ENCODE data around the gene VPS50.
"Not testable (repeated sequence)": the region's sequence is repeated elsewhere in the genome, so short reads cannot be mapped to it uniquely, and the experiment has no call there.

The VPS50 gene

DNA sequence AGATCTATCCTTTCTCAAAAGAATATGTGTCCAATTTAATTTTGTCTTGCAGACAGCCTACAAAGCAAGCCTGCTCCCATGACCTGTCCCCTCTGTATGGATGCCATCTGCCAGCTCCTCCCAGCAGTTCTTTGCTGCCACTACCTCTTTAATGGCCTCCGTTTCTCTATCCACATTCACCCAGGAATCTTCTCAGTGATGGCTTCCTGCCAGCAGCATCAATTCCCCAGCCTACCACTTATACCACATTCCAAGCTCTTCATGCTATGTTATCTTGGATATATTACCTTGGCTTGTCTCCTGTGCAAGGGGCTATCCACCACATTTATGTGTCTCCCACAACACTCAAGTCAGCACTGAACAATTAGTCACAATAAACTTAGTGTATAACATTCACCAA, 133.2 kb downstream of the VPS50 start:
- no peak for DNase-seq (ENCODE audit: low read depth)
- no peak overlapping the region for H3K4me3 ChIP-seq (ENCODE audit: low read depth, low read length)
- TF ChIP-seq, protein P1, sequence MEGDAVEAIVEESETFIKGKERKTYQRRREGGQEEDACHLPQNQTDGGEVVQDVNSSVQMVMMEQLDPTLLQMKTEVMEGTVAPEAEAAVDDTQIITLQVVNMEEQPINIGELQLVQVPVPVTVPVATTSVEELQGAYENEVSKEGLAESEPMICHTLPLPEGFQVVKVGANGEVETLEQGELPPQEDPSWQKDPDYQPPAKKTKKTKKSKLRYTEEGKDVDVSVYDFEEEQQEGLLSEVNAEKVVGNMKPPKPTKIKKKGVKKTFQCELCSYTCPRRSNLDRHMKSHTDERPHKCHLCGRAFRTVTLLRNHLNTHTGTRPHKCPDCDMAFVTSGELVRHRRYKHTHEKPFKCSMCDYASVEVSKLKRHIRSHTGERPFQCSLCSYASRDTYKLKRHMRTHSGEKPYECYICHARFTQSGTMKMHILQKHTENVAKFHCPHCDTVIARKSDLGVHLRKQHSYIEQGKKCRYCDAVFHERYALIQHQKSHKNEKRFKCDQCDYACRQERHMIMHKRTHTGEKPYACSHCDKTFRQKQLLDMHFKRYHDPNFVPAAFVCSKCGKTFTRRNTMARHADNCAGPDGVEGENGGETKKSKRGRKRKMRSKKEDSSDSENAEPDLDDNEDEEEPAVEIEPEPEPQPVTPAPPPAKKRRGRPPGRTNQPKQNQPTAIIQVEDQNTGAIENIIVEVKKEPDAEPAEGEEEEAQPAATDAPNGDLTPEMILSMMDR (IDR thresholded peaks at IDR 0.05; ENCODE audit: low read depth, low read length): no peak
- TF ChIP-seq MYC (IDR thresholded peaks at IDR 0.05; ENCODE audit: low read depth, low read length) (no peak), POLR2A (IDR thresholded peaks at IDR 0.05; ENCODE audit: extremely low read depth, insufficient read length) (no peak)
- TF ChIP-seq, protein P2, sequence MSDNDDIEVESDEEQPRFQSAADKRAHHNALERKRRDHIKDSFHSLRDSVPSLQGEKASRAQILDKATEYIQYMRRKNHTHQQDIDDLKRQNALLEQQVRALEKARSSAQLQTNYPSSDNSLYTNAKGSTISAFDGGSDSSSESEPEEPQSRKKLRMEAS (IDR thresholded peaks at IDR 0.05; ENCODE audit: low read depth, low read length): no peak

DNA sequence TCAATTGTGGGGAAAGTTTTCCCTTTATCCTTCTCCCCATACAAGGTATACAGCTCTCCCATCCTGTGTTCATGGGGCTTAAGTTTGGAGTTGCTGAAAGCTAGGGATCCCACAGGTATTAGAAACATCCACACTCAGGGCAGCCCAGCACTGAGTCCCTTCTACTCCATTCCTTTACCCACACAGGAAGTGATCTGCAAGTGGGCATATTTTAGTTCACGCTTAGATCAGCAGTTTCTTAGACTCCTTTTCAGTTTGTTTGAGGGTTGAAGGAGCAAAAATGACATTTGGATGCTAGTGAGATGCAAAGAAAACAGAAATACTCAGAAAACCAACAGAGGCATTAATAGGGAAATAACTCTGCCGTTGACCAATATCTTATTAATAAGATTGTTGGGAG, 134.7 kb downstream of the VPS50 start:
- no peak for DNase-seq (ENCODE audit: low read depth)
- no peak overlapping the region for H3K4me3 ChIP-seq (ENCODE audit: low read depth, low read length)
- TF ChIP-seq, protein P1 (IDR thresholded peaks at IDR 0.05; ENCODE audit: low read depth, low read length): no peak
- TF ChIP-seq POLR2A (IDR thresholded peaks at IDR 0.05; ENCODE audit: extremely low read depth, insufficient read length) (no peak), MYC (IDR thresholded peaks at IDR 0.05; ENCODE audit: low read depth, low read length) (no peak)
- TF ChIP-seq, protein P2 (IDR thresholded peaks at IDR 0.05; ENCODE audit: low read depth, low read length): no peak

DNA sequence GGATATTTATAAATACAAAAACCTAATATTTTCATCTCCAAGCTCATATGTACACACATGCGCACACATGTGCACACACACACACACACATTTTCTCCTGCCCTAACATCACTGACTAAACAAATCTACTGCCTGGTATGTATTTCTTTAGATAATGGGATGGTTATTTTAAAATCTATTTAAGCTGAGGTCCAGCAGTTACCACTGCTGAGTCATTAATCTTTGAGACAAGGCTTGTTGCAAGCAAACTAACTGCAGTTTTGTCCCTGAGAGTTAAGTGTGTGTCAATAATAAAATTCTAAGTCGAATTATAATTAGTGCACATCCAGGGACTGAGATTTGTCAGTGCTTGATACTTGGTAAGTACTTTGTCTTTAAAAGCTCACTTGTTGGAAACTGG, 135.1 kb downstream of the VPS50 start:
- H3K4me3 ChIP-seq (ENCODE audit: low read depth, low read length): no peak overlapping the region
- TF ChIP-seq, protein P2 (IDR thresholded peaks at IDR 0.05; ENCODE audit: low read depth, low read length): no peak
- TF ChIP-seq MYC (IDR thresholded peaks at IDR 0.05; ENCODE audit: low read depth, low read length) (no peak), POLR2A (IDR thresholded peaks at IDR 0.05; ENCODE audit: extremely low read depth, insufficient read length) (no peak)
- TF ChIP-seq, protein P1 (IDR thresholded peaks at IDR 0.05; ENCODE audit: low read depth, low read length): no peak
- DNase-seq (ENCODE audit: low read depth): no peak

DNA sequence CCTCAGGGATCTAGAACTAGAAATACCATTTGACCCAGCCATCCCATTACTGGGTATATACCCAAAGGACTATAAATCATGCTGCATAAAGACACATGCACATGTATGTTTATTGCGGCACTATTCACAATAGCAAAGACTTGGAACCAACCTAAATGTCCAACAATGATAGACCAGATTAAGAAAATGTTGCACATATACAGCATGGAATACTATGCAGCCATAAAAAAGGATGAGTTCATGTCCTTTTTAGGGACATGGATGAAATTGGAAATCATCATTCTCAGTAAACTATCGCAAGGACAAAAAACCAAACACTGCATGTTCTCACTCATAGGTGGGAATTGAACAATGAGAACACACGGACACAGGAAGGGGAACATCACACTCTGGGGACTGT, 138.8 kb downstream of the VPS50 start:
- not testable (repeated sequence) for DNase-seq (ENCODE audit: low read depth); H3K4me3 ChIP-seq (ENCODE audit: low read depth, low read length)

DNA sequence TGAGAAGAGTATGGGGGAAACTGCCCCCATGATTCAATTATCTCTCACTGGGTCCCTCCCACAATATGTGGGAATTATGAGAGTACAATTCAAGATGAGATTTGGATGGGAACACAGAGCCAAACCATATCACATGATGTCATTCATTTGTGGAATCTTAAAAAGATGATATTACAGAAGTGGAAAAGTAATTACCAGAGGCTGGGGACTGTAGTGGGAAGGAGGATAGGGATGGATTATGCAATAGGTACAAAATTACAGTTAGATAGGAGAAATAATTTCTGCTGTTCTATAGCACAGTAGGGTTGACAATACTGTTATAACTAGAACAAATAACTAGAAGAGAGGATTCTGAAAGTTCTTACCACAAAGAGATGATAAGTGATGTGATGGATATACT, 141.4 kb downstream of the VPS50 start:
- TF ChIP-seq, protein P2 (IDR thresholded peaks at IDR 0.05; ENCODE audit: low read depth, low read length): no peak
- TF ChIP-seq MYC (IDR thresholded peaks at IDR 0.05; ENCODE audit: low read depth, low read length) (no peak), POLR2A (IDR thresholded peaks at IDR 0.05; ENCODE audit: extremely low read depth, insufficient read length) (no peak)
- TF ChIP-seq, protein P1 (IDR thresholded peaks at IDR 0.05; ENCODE audit: low read depth, low read length): no peak
- H3K4me3 ChIP-seq (ENCODE audit: low read depth, low read length): no peak overlapping the region
- DNase-seq (ENCODE audit: low read depth): no peak

DNA sequence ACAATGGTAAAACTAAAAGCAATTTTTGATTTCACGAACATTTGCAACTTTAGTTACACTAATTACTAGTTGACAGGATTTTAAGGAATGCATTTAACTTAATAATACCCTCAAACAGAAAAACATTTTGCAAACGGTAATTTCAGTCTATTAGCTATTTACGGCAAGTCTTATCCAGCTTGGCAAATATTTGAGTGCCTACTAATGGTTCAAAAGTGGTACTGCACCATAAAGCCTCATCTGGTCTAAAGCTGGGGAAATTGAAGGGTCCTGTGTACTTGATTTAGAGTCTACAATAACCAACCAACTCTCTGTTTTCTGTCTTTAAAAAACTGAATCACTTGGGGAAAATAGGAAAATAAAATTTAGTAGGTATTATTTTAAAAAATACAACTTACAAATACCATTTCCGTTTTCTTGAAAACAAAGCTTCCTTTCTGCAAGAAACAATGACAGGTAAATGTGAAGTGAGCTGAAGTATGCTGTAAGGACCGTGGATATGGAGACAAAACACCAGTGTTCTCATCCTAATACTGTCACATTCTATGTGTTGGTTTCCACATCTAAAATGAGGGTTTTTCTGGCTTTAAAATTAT, 142.3 kb downstream of the VPS50 start:
- no peak overlapping the region for H3K4me3 ChIP-seq (ENCODE audit: low read depth, low read length)
- DNase-seq (ENCODE audit: low read depth): peak; percentile 51
- TF ChIP-seq, protein P1 (IDR thresholded peaks at IDR 0.05; ENCODE audit: low read depth, low read length): peak; percentile 89
- TF ChIP-seq, protein P2 (IDR thresholded peaks at IDR 0.05; ENCODE audit: low read depth, low read length): no peak

All from NB4 (cell line).